ENCODE results near the gene PDLIM5.
A peak's percentile ranks its signal among the peaks of the same experiment; 100 is the strongest.

Gene PDLIM5

DNA sequence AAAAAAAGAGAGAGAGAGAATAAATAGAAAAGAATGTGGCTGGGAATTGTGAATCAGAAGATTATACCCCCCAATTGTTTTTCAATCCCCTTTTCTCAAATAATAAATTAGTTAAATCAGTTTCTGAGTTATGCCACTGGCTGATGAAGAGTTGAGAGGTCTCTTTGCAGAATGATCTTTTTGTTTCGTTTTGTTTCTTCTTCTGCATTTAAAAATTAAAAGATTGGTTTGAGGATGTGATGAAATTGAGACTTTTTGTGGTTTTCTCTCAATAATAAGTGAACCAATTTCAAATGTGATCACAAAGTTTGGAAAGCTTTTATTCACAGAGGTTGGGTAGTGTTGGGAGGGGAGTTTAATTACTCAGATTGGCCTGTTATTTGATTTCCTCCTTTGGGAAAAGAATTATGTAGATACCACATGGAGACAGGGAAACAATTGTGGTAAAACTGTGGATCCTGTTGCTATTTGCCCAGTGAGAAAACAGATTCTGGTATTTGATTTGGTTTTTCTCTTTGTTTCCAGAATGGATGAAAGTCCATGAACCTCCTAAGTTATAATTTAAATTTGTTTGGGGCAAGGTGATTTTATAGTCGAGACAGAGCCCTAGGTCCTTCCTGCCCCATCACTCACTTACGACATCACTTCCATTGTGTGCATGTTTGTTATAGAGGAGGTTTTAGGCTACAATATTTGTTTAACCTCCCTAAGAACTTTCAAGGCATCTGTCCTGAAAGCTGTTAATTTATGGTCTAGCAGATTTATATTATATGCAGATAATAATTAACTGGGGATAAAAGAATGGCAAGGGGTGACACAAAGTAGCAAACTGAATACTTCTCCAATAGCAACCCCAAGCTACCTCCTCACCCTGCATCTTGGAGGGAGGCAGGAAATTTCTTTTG is 214.0 kb downstream of the PDLIM5 start:
- peak; percentile 47 for DNase-seq

DNA sequence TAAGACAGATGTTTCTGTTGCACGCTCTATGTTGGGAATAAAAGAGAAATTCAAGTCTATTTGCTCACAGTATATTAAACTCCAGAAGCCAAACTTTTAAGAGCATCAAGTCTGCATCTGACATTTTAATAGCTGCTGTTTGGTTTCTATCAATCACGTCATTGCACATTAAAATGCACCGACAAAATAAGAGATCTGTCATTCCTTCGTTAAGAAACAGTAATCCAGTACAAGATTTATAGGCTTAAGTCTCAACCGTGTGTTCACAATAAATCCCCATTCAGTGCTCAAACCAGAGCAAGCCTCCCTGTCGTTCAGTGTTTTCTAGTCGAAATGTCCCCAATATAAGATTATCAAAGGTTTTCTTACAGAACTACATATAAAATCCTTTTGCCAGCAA is 217.0 kb downstream of the PDLIM5 start:
- DNase-seq, result no peak

DNA sequence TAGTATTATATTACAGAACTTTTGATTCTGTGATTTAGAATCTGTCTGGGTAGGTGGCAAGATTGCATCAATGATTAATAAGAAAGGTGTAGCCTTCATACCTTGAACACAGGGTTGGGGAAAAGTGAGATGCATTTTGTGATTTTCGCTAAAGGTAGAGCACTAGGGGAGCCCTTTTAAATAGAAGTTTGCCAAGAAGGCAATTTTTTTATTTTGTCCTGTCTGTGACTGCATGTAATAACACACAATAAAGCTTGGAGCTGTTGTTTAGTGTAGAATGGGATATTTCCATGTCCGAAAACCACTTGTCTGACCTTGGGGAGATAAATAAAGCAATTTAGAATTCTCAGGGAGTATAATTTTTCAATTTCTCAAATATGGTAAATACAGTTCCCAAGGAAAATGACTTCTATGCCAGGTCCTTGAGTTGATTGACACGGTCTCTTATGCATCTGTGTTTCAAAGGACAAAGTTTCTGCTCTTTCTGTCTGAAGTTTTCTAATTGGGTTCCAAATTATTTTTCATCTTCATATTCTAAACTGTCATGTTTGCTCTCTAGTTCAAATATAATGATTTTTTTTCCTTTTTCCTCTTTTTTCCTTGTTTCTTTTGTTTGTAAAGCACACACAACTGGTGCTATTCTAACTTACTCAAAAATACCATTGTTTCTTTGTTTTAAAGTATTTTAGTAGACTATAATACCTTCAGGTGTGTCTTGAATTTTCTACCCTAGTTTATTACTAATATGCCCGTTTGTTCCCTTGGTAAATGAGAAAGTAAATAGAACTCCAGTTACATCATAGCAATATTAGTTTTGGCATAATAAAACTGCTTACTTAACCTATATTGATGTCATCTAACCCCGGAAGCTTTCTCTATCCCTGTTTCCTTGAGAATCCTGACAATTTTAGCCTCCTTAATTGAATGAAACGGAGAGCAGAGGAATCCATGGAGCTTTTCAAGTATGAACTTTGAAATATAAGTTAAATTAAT is 218.2 kb downstream of the PDLIM5 start:
- DNase-seq, result no peak

DNA sequence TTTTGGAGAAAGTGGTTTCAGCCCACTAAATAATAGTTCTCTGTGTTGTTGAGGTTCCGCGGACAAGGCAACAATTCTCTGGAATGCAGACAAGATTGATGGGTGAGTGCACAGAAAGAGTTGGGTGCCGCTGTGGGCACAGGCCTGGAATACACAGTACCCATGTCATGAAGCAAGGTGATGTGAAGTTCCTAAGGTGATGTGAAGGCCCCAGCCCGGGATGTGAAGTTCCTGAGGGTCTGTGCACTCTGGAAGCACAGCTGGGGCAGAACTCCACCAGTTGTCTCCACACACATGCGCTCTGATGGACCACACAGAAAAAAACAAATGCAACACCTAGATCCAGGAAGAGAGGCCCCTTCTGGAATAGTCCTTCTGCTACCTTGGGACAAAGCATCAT is 219.4 kb downstream of the PDLIM5 start:
- DNase-seq, result no peak

DNA sequence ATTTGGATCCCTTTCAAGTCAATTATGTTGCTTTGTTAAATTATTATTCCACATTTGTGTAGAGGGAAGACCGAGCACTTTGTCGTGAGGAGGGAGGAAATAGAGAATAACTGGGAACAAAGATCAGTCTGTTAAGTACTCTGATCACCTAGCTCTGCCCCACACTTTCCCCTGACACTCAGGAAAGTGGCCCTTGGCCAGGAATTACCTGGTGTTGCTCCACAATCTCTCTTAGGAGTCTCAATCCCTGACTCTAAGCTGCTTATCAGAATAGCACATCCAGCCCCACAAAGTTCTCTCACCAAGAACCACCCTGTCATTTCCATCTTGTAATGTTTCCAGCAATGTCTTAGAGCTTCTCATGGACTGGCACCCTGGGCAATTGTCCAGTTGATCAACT is 222.2 kb downstream of the PDLIM5 start:
- DNase-seq, result no peak

DNA sequence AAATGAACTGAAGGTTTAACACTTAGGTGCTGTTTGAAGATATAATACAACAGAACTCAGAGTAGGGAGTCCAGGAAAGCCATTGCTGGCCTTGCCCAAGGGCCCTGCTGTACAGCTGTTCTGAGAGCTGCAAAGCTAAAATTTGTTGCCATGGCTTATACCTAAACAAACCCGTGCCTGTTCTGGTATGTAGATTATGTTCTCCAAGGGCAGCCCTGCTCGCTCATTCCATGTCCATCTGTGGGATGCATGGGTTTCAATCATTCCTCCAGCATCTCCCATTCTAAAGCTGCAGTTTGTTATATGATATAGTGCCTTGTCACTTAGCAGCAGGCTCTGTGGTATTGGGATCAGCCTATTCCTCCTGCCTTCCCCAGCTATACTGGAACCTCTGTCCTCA is 225.2 kb downstream of the PDLIM5 start:
- no peak for DNase-seq

DNA sequence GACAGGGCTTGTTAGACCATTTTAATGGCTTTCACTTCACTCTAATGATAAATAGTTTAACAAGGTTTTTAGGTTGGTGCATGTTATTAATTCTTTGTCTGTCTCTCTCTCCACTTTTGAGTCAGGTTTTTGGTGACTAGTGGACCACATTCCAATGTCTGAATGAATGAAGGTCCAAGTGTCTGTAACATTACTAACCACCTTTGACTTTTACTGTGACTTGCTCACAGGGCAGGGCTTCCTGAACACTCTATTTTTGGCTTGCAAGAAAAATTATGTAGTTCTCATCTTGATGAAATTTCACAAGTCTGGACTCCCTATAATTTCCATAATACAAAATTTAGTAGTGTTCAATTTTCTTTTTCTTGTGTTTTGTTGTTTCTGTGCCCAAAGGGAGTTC is 227.2 kb downstream of the PDLIM5 start:
- DNase-seq, result no peak

DNA sequence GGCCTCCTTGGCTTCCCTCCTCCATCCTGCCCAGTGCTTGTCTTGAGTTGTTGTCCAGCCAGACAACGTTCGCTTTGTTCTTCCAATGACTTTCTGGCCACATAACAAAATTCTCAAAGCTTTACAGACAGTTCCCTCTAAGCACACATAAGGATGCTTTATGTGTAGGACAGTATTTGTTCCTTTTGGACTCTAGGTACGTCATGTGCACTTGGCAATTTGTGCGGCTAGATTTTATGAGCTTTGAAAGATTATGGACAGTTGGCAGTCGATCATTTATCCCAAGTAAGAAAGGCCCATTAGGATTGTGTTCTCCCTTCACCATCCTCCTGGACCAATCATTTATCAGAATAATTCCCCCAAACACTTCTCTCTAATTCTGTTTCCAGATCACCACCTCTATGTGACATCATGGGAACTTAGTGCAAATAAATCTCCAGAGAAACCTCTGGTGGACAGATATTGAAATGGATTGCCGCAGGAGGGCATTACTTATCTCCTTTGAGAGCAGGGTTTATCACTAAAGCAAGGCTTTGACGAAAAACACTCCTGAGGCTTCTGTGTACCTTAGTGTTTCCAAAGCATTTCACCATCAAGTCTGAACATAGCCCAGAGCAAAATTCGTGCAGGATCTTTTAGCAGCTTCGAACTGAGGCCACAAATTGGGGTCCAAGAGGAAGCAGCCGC is 228.6 kb downstream of the PDLIM5 start:
- DNase-seq, result no peak

DNA sequence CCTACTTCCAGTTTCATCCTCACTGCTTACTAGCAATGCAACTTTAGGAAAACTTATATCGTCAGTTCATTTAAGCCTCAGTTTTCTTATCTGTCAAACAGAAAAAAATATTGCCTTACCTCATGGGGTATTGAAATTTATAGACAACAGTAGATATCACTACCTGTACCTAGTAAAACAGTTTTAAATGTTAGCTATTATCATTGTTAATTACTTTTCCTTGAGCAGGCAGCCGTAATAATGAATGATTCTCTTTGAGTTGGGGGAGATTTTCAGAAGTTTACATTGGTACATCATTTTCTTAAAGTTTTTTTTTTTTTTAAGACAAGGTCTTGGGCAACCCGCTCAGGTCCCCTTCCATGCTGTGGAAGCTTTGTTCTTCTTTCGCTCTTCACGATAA is 234.3 kb downstream of the PDLIM5 start:
- no peak for DNase-seq

DNA sequence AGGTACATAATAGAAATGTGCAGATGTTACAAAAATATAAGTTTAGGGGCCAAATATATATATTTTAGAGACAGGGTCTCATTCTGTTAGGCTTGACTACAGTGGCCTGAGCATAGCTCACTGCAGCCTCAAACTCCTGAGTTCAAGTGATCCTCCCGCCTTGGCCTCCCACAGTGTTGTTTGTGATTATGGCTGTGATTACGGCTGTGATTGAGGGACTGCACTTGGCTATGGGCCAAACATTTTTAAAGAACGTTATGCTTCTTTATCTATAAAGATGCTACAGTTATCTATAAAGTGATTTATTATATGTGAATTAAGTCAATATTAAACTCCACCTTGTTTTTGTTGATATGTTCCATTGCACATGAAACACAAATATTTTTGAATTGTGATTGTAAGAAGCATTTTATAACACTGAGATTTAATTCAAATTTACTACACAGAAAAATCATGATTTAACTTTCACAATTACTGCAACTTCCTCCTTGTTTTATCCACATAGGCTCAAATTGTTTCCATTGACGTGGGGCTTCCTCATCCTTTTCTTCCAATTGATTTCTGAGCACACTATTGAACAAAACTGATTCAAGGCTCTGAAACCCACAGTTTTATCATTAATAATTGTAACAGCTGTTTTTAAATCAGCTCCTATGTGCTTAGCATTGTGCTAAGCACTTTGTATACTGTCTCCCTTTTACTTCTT is 237.6 kb downstream of the PDLIM5 start:
- no peak for DNase-seq

DNA sequence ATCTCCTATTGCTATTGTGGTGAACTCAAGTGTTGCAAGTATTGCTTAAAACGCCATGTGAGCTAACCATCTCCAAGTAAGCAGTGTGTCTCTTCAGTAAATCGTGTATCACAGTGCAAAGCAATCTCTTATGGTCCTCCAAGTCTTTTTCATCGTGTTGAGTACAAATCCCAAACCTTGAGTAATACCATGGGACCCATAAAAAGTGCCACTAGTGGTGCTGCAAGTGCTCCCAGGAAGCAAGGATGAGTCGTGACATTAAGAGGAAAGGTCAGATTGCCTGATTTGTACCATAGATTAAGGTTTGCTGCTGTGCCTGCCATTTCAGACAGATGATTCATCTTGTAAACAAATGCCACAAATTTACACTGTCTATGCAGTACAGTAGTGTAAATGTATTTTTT is 239.1 kb downstream of the PDLIM5 start:
- DNase-seq, result no peak

DNA sequence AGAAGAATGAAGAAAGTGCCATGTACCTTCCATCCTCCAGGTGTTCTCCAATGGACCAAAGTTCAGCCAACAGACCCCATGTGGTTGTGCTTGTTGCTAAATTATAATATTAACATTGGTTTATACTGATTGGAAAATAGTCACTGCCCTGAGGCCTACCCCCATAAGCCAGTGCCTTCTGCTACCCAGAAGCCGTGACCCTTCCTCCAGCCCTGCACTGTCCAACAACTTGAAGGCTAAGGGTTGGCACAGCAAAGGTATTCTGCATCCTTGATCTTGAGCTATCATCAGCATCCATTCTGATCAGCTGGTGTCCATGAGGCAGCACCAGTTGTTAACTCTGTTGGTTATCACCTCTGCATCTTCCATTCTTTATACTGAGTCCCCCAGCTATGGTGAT is 239.8 kb downstream of the PDLIM5 start:
- no peak for DNase-seq

DNA sequence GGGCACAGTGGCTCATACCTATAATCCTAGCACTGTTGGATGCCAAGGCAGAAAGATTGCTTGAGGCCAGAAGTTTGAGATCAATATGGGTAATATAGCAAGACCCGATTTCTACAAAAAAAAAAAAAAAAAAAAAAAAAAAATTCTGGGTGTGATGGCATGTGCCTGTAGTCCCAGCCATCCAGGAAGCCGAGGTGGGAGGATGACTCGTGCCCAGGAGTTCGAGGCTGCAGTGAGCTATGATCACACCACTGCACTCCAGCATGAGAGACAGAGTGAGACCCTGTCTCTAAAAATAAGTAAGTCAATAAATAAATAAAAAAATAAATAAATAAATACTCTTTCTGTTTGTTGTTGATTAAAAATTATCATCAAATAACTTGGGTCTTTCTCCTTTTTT is 243.6 kb downstream of the PDLIM5 start:
- no peak for DNase-seq

DNA sequence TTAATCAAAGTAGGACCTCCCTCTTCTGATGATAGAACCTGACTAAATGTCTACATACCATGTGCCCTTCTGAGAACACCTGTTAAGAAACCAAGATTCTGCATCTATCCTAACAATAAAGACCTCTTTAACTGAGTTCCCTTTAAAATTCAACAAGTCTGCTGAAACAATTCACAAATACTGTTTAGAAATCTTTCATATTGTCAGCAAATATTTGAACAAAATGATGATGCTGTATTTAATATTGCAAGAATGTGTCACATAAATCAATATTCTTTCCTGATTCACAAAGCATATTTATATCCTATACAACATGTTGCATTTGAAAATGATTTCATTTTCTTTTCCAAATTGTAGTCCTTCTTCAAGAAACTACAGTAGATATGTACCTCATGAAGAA is 246.4 kb downstream of the PDLIM5 start:
- DNase-seq, result no peak

DNA sequence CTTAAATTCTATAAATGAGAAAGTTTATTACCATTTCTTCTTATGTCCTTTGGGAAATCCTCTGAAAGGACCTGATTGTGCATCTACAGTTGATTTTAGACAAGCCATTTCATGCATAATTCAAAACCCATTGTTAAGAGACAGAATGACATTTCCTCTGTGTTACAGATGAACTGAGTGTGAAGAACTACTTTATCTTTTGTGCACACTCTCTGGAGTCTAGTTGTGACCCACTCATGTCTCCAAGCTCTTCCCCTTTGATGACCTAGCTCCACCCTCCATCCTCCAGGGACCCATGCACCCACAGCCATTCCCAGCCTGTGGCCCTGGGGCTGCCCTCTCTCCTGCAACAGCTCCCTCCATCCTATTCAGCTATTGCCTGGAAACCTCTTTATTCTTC is 248.6 kb downstream of the PDLIM5 start:
- no peak for DNase-seq

DNA sequence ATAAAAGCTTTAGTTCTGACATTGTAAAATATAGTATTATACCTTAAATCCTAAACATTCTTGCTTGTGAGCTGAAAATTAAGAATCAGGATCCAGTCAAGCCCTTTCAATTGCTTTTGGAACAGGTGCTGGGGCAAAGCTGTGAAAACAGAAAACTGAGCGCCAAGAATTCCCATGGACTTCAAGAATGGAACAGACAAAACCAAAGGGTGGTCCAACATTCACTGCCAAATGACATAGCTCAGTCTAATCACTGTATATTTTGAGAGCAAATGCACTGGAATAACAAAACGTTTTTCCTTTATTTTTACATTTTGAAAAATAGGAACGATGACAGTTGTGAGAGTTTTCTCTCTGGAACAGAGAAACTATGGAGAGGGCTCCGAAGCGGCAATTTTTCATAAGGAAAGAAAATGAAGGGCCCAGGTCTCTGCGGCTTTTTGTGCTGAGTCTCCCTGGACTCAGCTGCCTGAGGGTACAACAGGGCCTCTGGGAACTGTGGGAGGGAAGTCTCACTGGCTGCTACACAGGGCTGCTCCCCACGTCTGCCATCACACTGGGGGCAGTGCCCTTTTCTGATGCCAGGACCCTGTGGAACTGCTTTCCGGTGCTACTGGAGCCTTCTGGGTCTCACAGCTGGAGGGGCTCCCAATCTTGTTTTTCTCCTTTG is 250.0 kb downstream of the PDLIM5 start:
- DNase-seq, result no peak

DNA sequence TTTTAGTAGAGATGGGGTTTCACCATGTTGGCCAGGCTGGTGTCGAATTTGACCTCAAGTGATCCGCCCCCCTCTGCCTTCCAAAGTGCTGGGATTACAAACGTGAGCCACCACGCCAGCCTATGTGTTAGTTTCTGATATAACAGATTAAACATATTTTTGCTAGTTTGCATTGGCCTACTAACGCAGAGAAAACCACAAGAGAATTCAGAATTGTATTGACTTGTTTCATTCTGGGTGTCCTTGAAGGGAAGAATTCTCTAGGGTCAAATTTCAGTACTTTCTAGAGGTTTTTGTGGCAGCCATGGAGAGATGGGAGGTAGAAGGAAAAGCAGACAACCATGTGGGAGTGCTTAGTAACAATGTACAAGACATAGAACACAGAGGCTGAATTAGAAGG is 259.9 kb downstream of the PDLIM5 start:
- DNase-seq, result no peak

DNA sequence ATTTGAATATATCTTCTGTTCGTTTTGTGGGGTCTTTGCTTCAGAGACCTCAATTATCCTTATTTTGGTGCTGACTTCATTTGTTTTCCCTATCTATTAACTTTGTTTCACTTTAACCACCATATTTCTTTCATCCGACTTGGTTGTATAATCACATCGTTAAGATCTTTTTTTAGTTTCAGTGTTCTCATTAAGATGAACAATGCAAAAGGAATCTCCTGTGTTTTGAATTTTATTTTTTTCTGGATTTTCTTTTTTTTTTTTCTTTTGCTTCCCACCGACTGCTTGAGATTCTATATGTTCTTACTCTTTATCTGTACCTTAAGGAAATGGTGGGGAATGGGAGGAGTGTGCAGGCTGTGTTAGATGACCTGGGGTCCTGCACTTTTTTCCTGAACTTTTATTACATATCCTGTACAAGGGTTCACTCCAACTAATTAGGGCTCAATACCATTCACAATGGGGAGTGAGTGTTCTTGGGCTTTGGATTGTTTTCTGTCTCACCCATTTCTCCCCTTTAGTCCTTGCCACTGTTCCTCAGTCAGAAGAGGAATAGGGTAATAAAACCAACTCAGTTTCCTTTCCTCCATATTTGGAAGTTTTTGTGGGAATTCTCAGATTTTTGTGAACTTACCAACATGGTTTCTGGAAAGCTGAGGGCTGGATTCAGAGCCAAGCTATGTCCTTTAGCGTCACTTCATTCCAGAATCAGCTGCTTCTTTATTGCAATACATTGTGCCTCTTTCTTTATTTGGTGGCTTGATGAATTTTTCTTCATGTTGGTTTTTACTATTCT is 262.8 kb downstream of the PDLIM5 start:
- DNase-seq, result no peak

DNA sequence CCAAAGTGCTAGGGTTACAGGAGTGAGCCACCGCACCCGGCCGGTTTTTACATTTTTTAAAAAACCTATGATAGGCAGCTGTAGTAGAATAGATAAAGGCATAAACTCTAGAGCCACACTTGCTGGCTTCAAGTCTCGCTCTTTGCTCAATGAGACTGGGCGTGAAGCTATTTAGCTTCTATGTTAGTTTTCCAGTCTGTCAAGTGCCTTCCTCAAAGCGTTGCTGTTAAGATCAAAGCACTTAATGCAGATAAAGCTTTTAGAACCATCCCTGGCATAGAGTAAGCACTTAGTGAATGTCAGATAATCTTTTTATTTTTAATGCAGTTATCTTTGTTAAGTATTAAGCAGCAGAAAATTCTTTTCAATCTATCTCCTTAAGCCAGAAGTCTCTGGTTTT is 264.0 kb downstream of the PDLIM5 start:
- no peak for DNase-seq

Measured in NCI-H748 treated with DMSO at 0.1 percent for 48 hours (cell line).